Progenitor cell of endocrine pancreas (in vitro differentiated cells): ENCODE results near the gene SERTAD2. TPM values are rescaled to one million over a fixed set of nuclear protein-coding genes. Genes with fewer than 3 reads are reported as not detected.

Source experiments
- DNase-seq: peaks from one replicate; pipeline ENCODE4 v3.0.0; 2021; ENCODE audit warnings: low spot score; ENCODE audit not compliant: unreplicated experiment
- H3K27ac Mint-ChIP-seq: 2 replicates; pipeline ENCODE4 v1.8.0; 2021; ENCODE audit warnings: mild to moderate bottlenecking, moderate library complexity, mixed read lengths
- H3K27me3 Mint-ChIP-seq: 2 replicates; pipeline ENCODE4 v1.8.0; 2021; ENCODE audit warnings: mixed read lengths
- H3K36me3 Mint-ChIP-seq: 2 replicates; pipeline ENCODE4 v1.8.0; 2022; ENCODE audit warnings: mixed read lengths; ENCODE audit not compliant: insufficient read depth
- H3K4me1 Mint-ChIP-seq: 2 replicates; pipeline ENCODE4 v1.8.0; 2021; ENCODE audit warnings: low read depth, mixed read lengths
- H3K4me3 Mint-ChIP-seq: 2 replicates; pipeline ENCODE4 v1.8.0; 2021; ENCODE audit warnings: low read depth, mild to moderate bottlenecking, moderate library complexity, mixed read lengths
- H3K9me3 Mint-ChIP-seq: 2 replicates; pipeline ENCODE4 v1.8.0; 2021; ENCODE audit warnings: low read depth, mixed read lengths
- total RNA-seq: library from RNA; stranded (reverse); gene quantifications from 2 replicates; pipeline ENCODE4 v1.2.1, GENCODE V29; 2021
- TF ChIP-seq, protein P1 (sequence below): fragments of 200-600 bp; sonication (generic); IDR thresholded peaks from one replicate; pipeline ENCODE4 v1.5.0; 2021; ENCODE audit warnings: antibody characterized with exemption, mild to moderate bottlenecking; ENCODE audit not compliant: unreplicated experiment

Gene SERTAD2
- total RNA-seq, 1 donor from 2014 or later, result 19.0 TPM

DNA sequence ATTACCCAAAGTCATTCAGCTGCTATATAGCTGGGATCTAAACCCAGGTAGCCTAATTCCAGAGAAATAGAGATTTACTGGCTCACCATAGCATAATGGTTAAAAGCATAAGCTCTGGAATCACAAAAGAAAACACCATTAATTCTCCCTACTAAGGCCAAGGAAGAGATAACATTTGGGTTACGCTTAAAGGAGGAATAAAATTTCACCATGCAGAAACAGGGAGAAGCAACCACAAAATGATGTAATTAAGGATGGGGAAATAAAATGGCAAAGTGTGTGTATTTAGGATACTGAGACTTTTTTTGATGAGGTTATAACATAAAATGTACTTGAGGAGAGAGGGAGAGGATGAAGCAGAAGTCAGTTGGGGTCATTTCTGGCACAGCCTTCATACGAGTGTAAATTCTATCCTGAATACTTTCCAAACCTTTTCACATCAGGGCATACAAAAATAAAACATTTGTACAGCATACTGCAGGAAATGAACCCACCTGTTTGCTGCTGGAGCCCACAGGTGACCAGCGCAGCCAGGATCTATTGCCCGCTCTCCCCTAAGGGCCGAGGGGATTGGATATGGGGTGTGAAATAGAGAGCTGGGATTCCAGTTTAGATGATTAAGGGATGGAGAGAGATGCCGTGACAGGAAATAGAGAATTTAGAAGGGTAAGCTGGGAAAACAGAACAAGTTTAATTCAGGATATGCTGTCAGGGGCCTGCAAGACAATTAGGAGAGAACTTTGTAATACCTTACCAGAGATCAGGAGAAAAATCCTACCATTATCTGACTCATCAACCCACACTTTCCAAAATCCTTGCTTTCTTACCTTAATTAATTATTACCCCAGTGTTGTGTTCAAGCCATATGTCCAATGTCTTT lies 43.8 kb upstream of the SERTAD2 start:
- H3K4me1 Mint-ChIP-seq, result peaks cover 20% of the 10 kb centered on the region

DNA sequence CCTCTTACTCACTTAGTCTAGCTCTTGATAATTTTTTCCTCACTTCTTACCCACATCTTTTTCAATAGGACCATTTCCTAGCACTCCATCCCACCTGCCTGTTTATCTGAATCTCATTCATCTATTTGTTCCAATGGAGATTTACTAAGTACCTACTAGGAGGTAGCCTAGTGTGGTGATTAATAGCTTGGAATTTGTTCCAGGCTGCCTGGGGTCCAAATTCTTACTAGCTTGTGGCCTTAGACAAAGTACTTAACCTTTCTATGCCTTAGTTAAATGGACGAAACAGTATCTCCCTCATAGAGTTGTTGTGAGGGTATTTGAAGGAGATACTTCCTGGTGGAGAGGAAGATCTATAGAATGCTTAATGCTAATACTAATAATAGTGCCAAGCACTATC lies 42.9 kb upstream of the SERTAD2 start:
- H3K27me3 Mint-ChIP-seq, result no peaks in the 10 kb centered on the region
- H3K27ac Mint-ChIP-seq, result no peak overlapping the region
- peaks cover 3% of the 10 kb centered on the region for H3K9me3 Mint-ChIP-seq
- no peak for DNase-seq
- no peak overlapping the region for H3K4me3 Mint-ChIP-seq
- TF ChIP-seq, protein P1, sequence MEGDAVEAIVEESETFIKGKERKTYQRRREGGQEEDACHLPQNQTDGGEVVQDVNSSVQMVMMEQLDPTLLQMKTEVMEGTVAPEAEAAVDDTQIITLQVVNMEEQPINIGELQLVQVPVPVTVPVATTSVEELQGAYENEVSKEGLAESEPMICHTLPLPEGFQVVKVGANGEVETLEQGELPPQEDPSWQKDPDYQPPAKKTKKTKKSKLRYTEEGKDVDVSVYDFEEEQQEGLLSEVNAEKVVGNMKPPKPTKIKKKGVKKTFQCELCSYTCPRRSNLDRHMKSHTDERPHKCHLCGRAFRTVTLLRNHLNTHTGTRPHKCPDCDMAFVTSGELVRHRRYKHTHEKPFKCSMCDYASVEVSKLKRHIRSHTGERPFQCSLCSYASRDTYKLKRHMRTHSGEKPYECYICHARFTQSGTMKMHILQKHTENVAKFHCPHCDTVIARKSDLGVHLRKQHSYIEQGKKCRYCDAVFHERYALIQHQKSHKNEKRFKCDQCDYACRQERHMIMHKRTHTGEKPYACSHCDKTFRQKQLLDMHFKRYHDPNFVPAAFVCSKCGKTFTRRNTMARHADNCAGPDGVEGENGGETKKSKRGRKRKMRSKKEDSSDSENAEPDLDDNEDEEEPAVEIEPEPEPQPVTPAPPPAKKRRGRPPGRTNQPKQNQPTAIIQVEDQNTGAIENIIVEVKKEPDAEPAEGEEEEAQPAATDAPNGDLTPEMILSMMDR, result no peak
- peaks cover 3% of the 10 kb centered on the region for H3K36me3 Mint-ChIP-seq
- H3K4me1 Mint-ChIP-seq, result peaks cover 20% of the 10 kb centered on the region

More for the DNA sequence above, 43.8 kb upstream of the SERTAD2 start:
- Mint-ChIP-seq H3K9me3 (no peaks in the 10 kb centered on the region), H3K27ac (no peak overlapping the region), H3K4me3 (no peak overlapping the region), H3K36me3 (peaks cover 3% of the 10 kb centered on the region), H3K27me3 (no peaks in the 10 kb centered on the region)
- TF ChIP-seq, protein P1, result no peak
- no peak for DNase-seq

- TF ChIP-seq, protein P1, result no peak
- H3K9me3 Mint-ChIP-seq, result peaks cover 3% of the 10 kb centered on the region
- H3K4me3 Mint-ChIP-seq, result no peak overlapping the region
- peaks cover 20% of the 10 kb centered on the region for H3K4me1 Mint-ChIP-seq
- no peak overlapping the region for H3K27ac Mint-ChIP-seq
- peaks cover 3% of the 10 kb centered on the region for H3K36me3 Mint-ChIP-seq
- no peak for DNase-seq
- H3K27me3 Mint-ChIP-seq, result no peaks in the 10 kb centered on the region
These were observed 42.1 kb upstream of the SERTAD2 start for GRCh38 chr2:64695721-64696261.

DNA sequence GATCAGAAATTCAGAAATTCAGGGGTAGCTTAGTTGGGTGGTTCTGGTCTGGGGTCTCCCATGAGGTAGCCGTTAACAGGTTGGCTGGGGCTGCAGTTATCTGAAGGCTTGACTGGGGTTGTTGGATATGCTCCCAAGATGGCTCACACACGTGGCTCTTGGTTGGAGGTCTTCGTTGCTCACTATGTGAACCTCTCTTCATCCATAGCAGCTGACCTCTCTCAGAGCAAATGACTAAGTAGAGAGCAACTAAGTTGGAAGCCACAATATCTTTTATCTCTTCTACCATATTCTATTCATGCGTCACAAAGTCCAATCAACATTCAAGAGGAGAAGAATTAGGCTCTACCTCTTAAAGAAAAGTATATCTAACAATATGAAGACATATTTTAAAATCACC lies 38.7 kb upstream of the SERTAD2 start:
- H3K4me3 Mint-ChIP-seq, result no peak overlapping the region
- no peak for DNase-seq
- H3K4me1 Mint-ChIP-seq, result peaks cover 4% of the 10 kb centered on the region
- H3K27ac Mint-ChIP-seq, result no peak overlapping the region
- peaks cover 6% of the 10 kb centered on the region for H3K9me3 Mint-ChIP-seq
- H3K27me3 Mint-ChIP-seq, result no peaks in the 10 kb centered on the region
- TF ChIP-seq, protein P1, result no peak
- H3K36me3 Mint-ChIP-seq, result peaks cover 3% of the 10 kb centered on the region

DNA sequence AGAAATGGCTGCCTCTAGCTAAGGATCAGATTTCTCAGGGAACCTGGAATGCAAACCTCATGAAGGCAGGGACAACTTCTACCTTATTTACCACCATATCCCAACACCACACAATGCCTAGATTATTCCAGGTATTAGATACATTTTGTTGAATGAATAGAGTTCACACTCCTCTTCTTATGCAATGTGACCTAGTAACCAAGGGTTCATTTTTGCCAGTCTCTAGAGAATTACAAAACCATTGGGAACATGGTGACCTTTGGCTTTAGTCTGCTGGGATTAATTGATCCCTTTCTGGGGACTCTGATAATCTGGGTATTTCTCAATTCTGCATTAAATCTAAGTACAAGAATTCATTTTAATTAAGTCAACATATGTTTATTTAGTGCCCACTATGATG lies 35.2 kb upstream of the SERTAD2 start:
- TF ChIP-seq, protein P1, result no peak
- H3K4me1 Mint-ChIP-seq, result no peaks in the 10 kb centered on the region
- peaks cover 6% of the 10 kb centered on the region for H3K9me3 Mint-ChIP-seq
- DNase-seq, result no peak
- peaks cover 3% of the 10 kb centered on the region for H3K36me3 Mint-ChIP-seq
- H3K27me3 Mint-ChIP-seq, result no peaks in the 10 kb centered on the region
- H3K27ac Mint-ChIP-seq, result no peak overlapping the region
- H3K4me3 Mint-ChIP-seq, result no peak overlapping the region
